Esophagus (tissue), 2 donors: ENCODE results near the gene CASTOR1. TPM values are rescaled to one million over a fixed set of nuclear protein-coding genes. Genes with fewer than 3 reads are reported as not detected.

Experiments
- H3K27ac ChIP-seq, 2 donors: one replicate each; pipeline ENCODE4 v1.5.1; 2013; ENCODE audit warnings: low read depth in 2 of 2, mild to moderate bottlenecking in 2 of 2, inconsistent platforms in 1 of 2, low read length in 1 of 2, moderate library complexity in 1 of 2
- H3K27me3 ChIP-seq, 2 donors: one replicate each; pipeline ENCODE4 v1.6.1; 2013; ENCODE audit warnings: low read length in 2 of 2, control low read depth in 1 of 2, mild to moderate bottlenecking in 1 of 2; ENCODE audit not compliant: insufficient read depth in 2 of 2, control insufficient read depth in 1 of 2
- H3K36me3 ChIP-seq, 2 donors: one replicate each; pipeline ENCODE4 v1.6.1; 2013; ENCODE audit warnings: low read length in 1 of 2; ENCODE audit not compliant: control insufficient read depth in 2 of 2, insufficient read depth in 2 of 2
- H3K4me1 ChIP-seq, 2 donors: one replicate each; pipeline ENCODE4 v1.6.1; 2013; ENCODE audit warnings: low read length in 1 of 2; ENCODE audit not compliant: control insufficient read depth in 2 of 2, insufficient read depth in 2 of 2
- H3K4me3 ChIP-seq, 2 donors: one replicate each; pipeline ENCODE4 v1.5.1; 2013; ENCODE audit warnings: low read length in 2 of 2, mild to moderate bottlenecking in 2 of 2, low read depth in 1 of 2, moderate library complexity in 1 of 2
- H3K9me3 ChIP-seq, 2 donors: one replicate each; pipeline ENCODE4 v1.6.1; 2013; ENCODE audit warnings: mild to moderate bottlenecking in 2 of 2, low read depth in 1 of 2, low read length in 1 of 2, moderate library complexity in 1 of 2; ENCODE audit not compliant: control insufficient read depth in 2 of 2, insufficient read depth in 1 of 2
- WGBS, 2 donors: extraction: QIAGEN DNeasy Blood & Tissue Kit; methylation state at CpG; one replicate each; pipeline ENCODE4 v1.1.7; 2013; 5-methylcytosine and 5-hydroxymethylcytosine counted together
- polyA plus RNA-seq, 2 donors: library from polyadenylated mRNA; stranded (reverse); fragments of 200-250 nt; gene quantifications; one replicate each; pipeline ENCODE4 v1.2.3, GENCODE V29; 2013
- donor health status: healthy with polysubstance abuse.
- donor health status: Bipolar disorder and iron deficiency.

The CASTOR1 gene
- polyA plus RNA-seq, 2 donors, result 29.7 to 39.3 TPM

DNA sequence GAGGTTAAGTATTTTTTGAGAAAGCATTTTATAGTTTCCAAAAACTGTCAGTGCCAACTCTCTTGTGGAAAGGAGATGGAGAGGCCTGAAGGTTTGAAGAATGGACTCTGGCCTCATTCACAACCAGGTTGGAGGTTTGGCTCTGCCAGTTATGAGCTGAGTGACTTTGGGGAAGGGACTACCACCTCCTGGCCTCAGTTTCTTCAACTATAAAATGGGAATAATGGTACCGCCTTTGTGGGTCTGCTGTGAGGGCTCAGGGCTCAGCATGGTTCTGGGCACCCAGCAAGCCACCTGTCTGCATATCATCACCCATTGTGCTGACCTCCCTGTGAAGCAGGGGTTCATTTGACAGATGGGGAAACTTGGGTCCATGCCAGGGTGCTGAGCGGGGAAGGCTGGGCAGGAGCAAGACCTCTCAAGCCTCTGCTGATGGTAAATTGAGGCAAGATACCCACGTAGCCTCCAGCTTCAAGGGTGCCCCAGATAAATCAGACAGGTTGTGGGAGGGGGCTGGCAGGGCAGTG, 39.2 kb downstream of the CASTOR1 start:
- Histone ChIP-seq H3K4me3 (no peak overlapping the region), H3K9me3 (no peaks in the 10 kb centered on the region), H3K4me1 (peaks cover 4 to 15% of the 10 kb centered on the region in 2 donors), H3K27me3 (no peaks in the 10 kb centered on the region), H3K27ac (no peak overlapping the region), H3K36me3 (no peaks in the 10 kb centered on the region)
- 78 to 95% methylated on average over 3 of the region's 3 CpGs for WGBS, 2 donors

DNA sequence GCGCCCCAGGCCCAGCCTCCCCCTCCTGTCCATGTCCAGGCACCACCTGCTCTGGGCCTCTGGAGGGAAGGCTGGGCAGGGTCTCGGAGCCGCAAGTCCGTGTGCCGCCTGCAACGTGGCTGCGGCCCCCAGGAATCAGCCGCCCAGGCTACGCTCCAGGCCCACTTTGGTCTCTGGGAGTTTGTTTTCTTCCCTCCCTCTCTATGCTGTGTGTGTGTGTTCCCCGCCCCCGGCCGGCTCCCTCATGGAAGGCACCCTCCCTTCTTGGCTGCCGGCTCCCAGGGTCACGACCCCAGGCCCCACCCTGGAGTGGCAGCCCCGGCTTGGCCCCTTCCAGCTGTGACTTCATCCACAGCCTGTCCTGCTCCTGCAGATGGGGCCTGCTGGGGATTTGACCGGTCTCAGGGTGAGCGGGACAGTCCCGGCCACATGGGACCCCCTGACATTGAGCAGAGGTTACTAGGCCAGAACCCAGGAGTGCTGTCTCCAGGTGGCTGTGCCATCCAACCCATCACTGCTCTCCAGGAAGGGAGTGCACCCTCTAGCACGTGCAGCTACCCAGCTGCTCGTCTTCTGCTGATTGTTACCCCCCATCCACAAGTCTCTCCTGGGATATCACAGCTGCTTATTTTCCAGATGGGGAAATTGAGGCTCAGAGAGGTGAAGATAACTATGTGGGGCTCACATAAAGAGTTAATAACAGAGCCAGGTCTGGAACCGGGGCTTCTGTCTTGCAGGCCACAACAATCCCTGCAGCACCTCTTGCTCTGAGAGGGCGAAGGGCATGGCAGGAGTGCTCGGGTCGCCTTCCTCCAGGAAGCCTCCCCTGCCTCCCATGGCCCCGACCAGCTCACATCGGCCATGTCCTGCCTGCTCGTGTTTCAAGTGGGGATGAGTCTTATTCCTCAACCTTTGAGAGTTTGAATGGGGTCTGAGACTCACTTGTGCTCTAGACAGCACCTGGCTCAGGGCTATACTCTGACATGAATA, 40.0 kb downstream of the CASTOR1 start:
- H3K27me3 ChIP-seq, result no peaks in the 10 kb centered on the region
- no peaks in the 10 kb centered on the region for H3K9me3 ChIP-seq
- peaks cover 4 to 15% of the 10 kb centered on the region in 2 donors for H3K4me1 ChIP-seq
- 67 to 71% methylated on average over 27 of the region's 27 CpGs for WGBS, 2 donors
- H3K4me3 ChIP-seq, result no peak overlapping the region
- H3K27ac ChIP-seq, result no peak overlapping the region
- H3K36me3 ChIP-seq, result no peaks in the 10 kb centered on the region

DNA sequence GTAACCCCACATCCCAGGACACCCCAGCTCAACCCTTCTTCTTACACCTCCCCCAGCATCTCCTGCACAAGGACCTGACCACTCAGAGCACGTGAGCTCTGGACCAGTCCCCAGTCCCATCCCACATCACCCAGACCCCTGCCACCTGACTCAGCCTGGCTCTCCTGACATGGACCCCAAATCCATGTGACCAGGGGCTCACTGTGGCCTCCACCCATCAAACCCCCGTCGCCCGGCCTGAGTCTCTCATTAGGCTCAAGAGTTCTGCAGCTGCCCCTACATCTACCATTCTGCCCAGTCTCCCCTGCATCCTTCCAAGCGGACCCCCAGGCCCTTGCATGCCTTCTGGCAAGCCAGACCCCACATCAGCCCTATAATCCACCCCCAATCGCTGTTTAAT, 40.8 kb downstream of the CASTOR1 start:
- Histone ChIP-seq H3K36me3 (peaks cover 0 to 2% of the 10 kb centered on the region in 2 donors), H3K4me3 (no peak overlapping the region), H3K27me3 (no peaks in the 10 kb centered on the region), H3K27ac (no peak overlapping the region), H3K4me1 (peaks cover 4 to 13% of the 10 kb centered on the region in 2 donors), H3K9me3 (no peaks in the 10 kb centered on the region)
- 66 to 80% methylated on average over 6 of the region's 6 CpGs for WGBS, 2 donors

DNA sequence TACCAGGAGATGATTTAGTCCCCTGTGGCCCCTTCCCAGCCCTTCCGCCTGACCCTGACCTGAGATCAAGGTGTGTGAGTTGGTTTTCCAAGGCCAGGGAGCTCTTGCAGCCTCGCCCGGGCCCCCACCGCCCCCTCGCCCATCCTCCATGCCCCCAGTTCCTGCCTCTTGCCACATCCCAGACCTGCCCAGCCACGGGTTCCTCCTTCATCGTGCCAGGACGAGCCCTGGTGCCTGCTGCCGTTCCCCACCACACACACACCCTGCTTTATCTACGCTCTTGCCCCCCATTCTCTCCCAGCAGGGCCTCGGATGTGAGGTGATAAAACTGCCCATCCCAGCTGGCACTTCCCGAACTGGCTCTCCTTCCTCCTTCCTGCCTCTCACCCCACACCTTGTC, 41.3 kb downstream of the CASTOR1 start:
- no peak overlapping the region for H3K27ac ChIP-seq
- H3K27me3 ChIP-seq, result no peaks in the 10 kb centered on the region
- peaks cover 4 to 9% of the 10 kb centered on the region in 2 donors for H3K4me1 ChIP-seq
- no peak overlapping the region for H3K4me3 ChIP-seq
- 68 to 73% methylated on average over 12 of the region's 12 CpGs for WGBS, 2 donors
- H3K9me3 ChIP-seq, result no peaks in the 10 kb centered on the region
- H3K36me3 ChIP-seq, result peaks cover 0 to 4% of the 10 kb centered on the region in 2 donors

DNA sequence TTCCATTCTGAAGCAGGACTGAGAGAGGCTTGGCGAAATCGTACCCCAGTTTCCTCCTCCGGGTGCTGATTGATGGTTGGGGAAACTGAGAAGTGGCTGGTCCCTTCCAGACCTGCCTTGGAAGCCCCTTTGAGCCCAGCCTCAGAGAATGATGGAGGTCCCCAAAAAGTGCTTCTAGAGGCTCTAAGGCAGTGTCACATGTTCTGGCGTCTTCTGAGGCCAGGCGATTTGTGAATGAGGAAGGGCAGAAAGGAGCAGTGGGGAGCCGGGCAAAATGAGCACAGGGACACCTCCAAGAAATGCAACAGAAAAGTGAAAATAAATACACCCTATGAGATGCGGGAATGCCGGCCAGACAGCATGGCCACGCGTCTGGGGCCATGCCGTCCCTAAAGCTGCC, 41.7 kb downstream of the CASTOR1 start:
- WGBS, 2 donors, result 81 to 87% methylated on average over 11 of the region's 11 CpGs
- no peaks in the 10 kb centered on the region for H3K27me3 ChIP-seq
- peaks cover 0 to 4% of the 10 kb centered on the region in 2 donors for H3K36me3 ChIP-seq
- no peaks in the 10 kb centered on the region for H3K9me3 ChIP-seq
- H3K27ac ChIP-seq, result no peak overlapping the region
- H3K4me1 ChIP-seq, result peaks cover 4 to 5% of the 10 kb centered on the region in 2 donors
- no peak overlapping the region for H3K4me3 ChIP-seq

DNA sequence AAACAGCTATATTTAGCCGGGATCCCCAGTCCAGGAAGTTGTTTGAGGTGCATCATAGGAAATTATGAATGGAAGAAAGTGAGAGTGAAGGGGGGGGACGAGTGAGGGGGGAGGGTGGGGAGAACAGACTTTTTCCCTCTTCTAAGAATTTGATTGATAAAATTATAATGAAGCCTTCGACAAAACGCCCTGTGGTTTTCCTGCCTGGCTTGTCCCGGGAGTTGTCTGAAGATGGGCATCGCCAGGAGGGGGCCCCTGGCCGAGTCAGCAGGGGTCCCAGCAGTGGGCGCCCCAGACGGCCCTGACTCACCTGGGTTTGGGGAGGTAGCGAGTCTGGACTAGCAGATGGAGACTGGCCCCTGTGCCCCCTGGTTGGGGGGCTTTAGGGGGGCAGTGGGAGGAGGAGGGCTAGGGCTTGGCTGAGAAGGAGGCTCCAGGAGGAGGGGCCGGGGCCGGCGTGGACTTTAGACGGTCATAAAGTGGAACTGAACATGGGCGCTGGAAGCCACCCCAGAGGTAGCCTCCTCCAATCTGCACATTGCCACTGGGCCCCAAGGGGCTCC, 42.4 kb downstream of the CASTOR1 start:
- peaks cover 0 to 4% of the 10 kb centered on the region in 2 donors for H3K36me3 ChIP-seq
- H3K4me3 ChIP-seq, result peak overlapping the region; percentile 51 to 55
- 22 to 26% methylated on average over 15 of the region's 15 CpGs for WGBS, 2 donors
- no peaks in the 10 kb centered on the region for H3K27me3 ChIP-seq
- H3K9me3 ChIP-seq, result no peaks in the 10 kb centered on the region
- peak overlapping the region in 1 of 2 donors; percentile 13 for H3K27ac ChIP-seq
- peaks cover 3 to 4% of the 10 kb centered on the region in 2 donors for H3K4me1 ChIP-seq

DNA sequence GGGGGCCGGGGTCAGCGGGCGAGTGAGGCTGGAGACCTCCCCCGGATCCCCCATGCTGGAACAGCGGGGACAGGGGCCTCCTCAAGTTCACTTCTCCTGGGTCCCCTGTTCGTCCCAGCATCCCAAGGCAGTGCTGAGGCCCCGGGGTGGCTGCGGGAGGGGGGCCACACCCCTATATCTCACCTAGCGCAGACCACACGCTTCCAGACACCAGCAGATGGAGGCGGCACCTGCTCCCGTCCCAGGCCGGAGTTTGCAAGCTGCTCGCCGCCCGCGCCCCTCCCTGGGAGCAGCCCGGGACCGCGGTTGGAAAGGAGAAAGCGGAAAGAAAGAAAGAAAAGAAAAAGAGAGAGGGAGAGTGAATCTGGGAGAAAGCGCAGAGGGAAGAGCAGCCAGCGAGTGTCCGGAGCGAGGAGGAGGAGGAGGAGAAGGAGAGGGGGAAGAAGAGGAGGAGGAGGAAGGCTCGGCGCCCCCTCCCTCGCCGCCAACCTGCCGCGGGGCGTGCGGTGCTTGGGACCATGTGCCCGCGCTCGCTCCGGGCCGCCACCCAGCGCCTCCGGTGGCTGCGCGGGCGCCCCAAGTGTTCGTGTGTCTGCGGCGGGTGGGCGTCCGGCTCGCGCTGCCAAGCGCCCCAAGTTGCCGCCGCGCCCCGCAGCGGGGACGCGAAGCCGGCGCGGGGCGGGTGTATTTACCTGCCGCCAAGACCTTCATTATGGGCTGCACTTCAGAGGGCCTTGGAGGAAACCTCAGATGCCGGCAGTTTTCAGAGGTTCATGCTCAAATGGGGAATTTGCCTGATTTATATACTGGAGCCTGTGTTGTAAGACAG, 43.1 kb downstream of the CASTOR1 start, which contains the start of gene LIF:
LIF (minus strand) TSS at position 775 of the 829 bp plus-strand sequence; CDS start at position 711, 64 bp downstream.
- Histone ChIP-seq H3K9me3 (no peaks in the 10 kb centered on the region), H3K27me3 (no peaks in the 10 kb centered on the region), H3K4me1 (peaks cover 3 to 4% of the 10 kb centered on the region in 2 donors), H3K27ac (peak within 1 kb of the TSS in 1 of 2 donors; percentile 13), H3K4me3 (peak within 1 kb of the TSS; percentile 51 to 55), H3K36me3 (peaks cover 0 to 4% of the 10 kb centered on the region in 2 donors)
- WGBS, 2 donors, result 1 to 2% methylated on average over 56 to 64 of the region's 64 CpGs

DNA sequence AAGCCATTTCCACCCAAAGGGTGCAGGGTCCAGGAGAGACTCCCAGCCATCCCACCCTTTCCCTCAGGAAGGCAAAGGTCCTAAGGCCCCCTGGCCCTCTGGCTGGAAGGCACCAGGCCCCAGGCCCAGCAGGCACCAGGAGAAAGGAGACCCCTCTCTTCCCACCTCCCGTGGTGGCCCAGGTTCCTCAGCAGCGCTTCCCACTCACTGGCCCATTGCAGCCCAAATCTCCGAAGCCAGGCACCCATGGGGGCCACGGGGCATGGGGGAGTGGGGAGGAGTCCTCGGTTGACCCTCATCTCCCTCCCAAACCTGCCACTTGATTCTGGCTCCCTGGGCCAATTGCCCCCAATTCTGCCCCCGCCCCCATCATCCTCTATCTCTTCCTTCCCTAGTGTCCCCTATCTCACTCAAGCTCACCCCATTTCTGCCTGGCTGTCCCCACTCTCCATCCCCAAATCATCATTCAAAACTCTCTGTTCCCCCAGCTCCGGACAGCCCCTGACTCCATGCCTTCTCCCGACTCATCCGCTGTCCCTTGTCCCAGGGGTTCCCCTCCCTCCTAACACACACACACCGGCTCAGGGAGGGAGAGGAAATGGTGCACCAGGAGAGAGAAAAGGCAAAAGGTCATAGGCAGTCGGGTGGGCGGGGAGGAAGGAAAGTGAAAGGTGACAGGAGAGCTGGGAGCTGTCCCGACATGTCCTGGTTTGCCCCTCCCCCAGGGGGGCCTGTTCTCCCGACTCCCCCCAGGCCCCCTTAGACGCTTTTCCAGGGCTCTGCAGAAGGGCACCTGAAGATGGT, 43.9 kb downstream of the CASTOR1 start:
- Histone ChIP-seq H3K9me3 (no peaks in the 10 kb centered on the region), H3K4me3 (peak overlapping the region; percentile 51 to 55), H3K36me3 (peaks cover 0 to 4% of the 10 kb centered on the region in 2 donors), H3K27ac (peak overlapping the region in 1 of 2 donors; percentile 6), H3K27me3 (no peaks in the 10 kb centered on the region), H3K4me1 (peaks cover 0 to 3% of the 10 kb centered on the region in 2 donors)
- WGBS, 2 donors, result 52 to 57% methylated on average over 15 of the region's 15 CpGs
